GM12872 (cell line): ENCODE measurements around the gene TSHZ1.

Source experiments
- TF ChIP-seq, protein P1 (sequence below): IDR thresholded peaks from 3 replicates; pipeline ENCODE4 v1.5.1; 2011; ENCODE audit warnings: low read depth, mild to moderate bottlenecking, low read length, moderate library complexity; ENCODE audit not compliant: insufficient read depth

TSHZ1 gene

DNA sequence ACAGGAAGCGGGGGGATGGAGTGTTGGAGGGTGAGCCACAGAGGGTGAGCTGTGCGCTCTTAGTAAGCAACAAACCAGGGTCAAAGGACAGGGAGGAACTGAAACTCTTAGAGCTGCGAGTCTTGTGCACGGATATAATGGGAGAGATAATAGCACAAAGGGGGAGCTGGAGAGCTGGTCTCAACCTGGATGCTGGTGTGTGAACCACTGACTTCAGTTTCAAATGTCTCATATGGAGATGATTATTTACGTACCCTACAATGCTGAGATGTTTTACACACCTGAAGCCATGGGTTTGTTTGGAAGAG, 37.5 kb upstream of the TSHZ1 start:
- TF ChIP-seq, protein P1, sequence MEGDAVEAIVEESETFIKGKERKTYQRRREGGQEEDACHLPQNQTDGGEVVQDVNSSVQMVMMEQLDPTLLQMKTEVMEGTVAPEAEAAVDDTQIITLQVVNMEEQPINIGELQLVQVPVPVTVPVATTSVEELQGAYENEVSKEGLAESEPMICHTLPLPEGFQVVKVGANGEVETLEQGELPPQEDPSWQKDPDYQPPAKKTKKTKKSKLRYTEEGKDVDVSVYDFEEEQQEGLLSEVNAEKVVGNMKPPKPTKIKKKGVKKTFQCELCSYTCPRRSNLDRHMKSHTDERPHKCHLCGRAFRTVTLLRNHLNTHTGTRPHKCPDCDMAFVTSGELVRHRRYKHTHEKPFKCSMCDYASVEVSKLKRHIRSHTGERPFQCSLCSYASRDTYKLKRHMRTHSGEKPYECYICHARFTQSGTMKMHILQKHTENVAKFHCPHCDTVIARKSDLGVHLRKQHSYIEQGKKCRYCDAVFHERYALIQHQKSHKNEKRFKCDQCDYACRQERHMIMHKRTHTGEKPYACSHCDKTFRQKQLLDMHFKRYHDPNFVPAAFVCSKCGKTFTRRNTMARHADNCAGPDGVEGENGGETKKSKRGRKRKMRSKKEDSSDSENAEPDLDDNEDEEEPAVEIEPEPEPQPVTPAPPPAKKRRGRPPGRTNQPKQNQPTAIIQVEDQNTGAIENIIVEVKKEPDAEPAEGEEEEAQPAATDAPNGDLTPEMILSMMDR: peak; percentile 56

DNA sequence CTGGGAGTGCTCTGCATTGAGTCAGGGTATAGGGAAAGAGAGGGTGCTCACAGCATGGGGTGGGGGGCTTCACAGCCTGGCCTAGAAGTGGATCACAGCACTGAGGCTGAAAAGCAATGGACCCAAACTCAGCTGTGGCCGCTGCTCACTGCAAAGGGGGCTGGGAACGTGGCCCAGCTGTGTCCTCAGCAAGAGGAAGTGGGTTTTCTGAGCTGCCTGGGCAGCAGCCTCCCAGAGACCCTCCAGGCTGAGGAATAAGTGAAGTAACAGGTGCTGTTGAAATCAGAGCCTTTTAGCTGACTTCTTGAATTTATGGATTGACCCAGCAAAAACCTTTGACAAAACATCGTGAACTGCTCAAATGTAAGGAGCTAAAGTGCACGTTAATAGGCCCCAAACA, 36.9 kb upstream of the TSHZ1 start:
- TF ChIP-seq, protein P1: no peak

DNA sequence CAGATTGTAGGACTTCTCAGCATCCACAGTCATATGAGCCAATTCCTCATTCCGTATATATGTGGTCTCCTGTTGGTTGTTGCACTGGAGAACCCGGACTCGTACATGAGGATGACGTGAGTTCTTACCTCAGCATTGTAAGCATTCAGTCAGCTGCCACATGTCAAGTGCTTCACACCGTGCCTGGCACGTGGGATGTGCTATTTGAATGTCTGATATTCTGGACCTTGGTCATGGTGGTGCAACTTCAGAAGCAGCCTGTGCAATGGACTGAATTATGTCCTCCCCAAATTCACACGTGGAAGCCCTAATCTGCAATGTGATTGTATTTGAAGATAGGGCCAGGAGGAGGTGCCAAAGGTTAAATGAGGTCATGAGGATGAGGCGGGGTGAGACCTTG, 33.7 kb upstream of the TSHZ1 start:
- TF ChIP-seq, protein P1: no peak

DNA sequence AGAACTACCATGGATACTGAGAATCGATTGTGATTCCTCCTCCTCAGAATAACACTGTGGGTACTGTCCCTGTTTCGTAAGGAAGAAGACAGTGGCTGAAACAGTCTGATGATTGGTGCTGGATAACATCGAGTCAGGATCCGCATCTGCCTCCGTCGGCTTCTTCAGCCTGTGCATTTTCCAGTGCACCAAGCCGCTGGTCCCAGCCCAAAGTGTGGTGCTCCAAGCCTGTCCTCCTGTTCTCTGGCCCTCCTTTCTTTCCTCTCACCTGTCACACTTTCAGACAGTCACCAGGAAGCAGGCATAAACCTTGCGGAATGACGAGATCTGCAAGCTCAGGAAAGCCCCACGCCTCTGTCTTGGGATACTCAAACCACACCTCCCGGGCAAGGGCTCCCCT, 32.2 kb upstream of the TSHZ1 start:
- TF ChIP-seq, protein P1: no peak

DNA sequence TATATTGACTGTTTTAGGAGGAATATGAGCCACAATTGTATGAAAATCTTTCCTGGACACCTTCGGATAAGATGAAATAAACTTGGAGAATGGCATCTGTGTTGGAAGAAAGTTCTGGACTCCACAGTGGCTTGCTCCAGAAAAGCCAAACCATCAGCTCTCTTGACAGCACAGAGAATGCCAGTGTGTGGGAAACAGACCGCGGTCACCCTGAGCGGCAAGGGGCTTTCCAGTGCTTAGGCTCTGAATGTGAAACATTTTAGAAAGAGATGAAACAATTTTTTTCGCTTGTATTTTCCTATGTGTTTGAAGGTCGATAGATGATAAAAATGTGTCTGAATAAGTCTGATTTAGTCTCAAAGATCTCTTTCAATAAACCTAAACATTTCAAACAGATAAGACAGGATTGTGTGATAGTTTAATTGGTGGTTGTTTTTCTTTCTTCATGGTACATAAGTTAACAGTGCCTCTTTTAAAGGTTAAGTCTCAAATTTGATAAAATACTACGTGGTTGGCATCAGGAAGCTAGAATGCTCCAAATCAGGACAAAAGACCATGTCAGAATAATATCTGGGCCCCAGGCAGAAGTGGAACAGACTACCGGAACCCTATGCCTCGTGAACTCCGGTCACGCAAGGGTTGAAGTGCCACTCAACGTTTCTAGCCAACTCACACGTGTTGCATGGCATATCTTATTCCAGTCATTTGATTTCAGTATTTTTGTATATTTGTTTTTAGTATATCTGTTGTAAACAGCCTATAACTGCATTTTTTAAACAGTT, 30.6 kb upstream of the TSHZ1 start:
- TF ChIP-seq, protein P1: no peak

DNA sequence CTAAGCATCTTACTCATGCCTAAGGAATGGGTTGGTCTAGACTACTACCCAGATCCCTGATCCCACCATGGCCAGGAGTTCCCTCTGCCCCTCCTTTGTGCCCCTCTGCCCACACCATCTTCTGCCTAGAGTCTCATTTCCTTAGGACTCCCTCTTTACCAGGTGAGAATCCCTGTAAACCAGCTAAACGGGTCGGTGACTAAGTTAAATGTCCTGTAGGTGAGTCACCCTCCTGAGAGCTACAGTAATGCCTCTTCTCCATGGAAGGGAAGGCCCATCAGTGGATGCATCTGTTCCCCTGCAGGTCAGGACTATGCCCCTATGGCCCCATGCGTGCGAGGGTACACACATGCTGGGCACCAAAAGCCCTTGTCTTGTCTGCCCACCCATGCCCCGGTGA, 27.1 kb upstream of the TSHZ1 start:
- TF ChIP-seq, protein P1: no peak

DNA sequence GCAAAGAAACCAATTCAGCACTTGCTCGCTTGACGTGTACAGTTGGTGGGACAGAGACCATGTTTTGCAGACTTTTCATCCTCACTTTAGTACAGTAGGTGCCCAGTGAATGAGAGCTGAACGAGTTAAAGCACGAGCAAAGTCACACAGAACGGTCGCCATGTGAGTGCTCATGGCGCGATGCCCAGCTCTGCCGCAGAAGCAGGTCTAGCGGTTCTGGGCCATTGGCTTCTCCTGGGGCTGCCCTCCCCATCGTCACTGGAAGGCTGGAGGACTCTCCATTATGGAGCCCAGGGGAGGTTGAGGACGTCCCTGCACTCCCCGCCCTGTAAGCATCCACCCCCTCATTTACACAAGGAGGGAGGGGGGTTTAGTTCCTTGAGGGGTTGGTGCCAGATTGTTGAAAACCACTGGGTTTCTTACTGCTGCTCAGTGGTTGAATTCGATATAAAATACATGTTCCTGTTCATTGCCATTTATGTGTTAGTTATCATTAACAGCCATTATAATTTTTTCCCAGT, 26.6 kb upstream of the TSHZ1 start:
- TF ChIP-seq, protein P1: no peak
